Ammon's horn (tissue), 1 donor: ENCODE data around the gene LDHD.

Experiments
- DNase-seq: peaks from one replicate; pipeline ENCODE4 v3.0.0-alpha.2; 2016; ENCODE audit warnings: low spot score

Gene LDHD

GRCh38 chr16:75114946-75115825 lies 1.4 kb downstream of the LDHD start:
- no peak for DNase-seq

GRCh38 chr16:75114179-75114945 lies 2.2 kb downstream of the LDHD start:
- DNase-seq: no peak

GRCh38 chr16:75113541-75114121 lies 2.9 kb downstream of the LDHD start:
- no peak for DNase-seq

GRCh38 chr16:75112734-75113491 lies 3.7 kb downstream of the LDHD start:
- DNase-seq: no peak

- no peak for DNase-seq
These were observed 4.4 kb downstream of the LDHD start for GRCh38 chr16:75111961-75112733.

GRCh38 chr16:75111514-75111940 lies 5.1 kb downstream of the LDHD start:
- no peak for DNase-seq

GRCh38 chr16:75110637-75111513 lies 5.7 kb downstream of the LDHD start:
- DNase-seq: peak; percentile 96

GRCh38 chr16:75109732-75110243 lies 6.8 kb downstream of the LDHD start:
- no peak for DNase-seq

- peak; percentile 83 for DNase-seq
These were observed 7.5 kb downstream of the LDHD start for GRCh38 chr16:75108792-75109731.

- no peak for DNase-seq
These were observed 9.1 kb downstream of the LDHD start for GRCh38 chr16:75107505-75107904.

GRCh38 chr16:75106351-75107274 lies 10.0 kb downstream of the LDHD start:
- no peak for DNase-seq

- DNase-seq: peak; percentile 88
These were observed 11.1 kb downstream of the LDHD start for GRCh38 chr16:75105306-75106061.

- no peak for DNase-seq
These were observed 11.7 kb downstream of the LDHD start for GRCh38 chr16:75104836-75105235.

GRCh38 chr16:75103994-75104393 lies 12.6 kb downstream of the LDHD start:
- no peak for DNase-seq

- DNase-seq: no peak
These were observed 14.0 kb downstream of the LDHD start for GRCh38 chr16:75102595-75102994.

- DNase-seq: no peak
These were observed 14.9 kb downstream of the LDHD start for GRCh38 chr16:75101635-75102034.

GRCh38 chr16:75100603-75100990 lies 16.0 kb downstream of the LDHD start:
- DNase-seq: no peak
